HG03460 (cell line): Measurements from ENCODE around the gene CEP128.
A peak's percentile ranks its signal among the peaks of the same experiment; 100 is the strongest.

Source experiments
- ATAC-seq: cut with Tn5 transposase; IDR thresholded peaks from one replicate; pipeline ENCODE4 v1.9.1; 2021; ENCODE audit not compliant: unreplicated experiment

The CEP128 gene

DNA sequence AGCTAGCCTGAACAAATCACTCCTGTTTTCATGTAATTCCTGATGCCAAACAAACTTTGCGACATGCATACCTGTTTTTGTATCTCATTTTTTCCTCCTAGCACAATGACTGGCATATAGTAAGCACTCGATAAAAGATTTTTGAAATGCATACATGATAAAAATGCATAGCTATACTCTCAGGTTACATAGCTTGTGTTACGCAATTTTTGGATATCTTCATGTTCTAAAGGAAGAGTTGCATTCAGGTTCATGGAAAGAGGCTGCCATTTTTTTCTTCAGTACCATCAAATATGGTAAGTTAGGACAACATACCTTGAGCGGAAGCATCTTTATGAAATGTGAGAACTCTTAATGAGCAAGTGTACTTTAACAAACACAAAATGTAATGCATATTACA, 445.4 kb downstream of the CEP128 start:
- no peak for ATAC-seq

DNA sequence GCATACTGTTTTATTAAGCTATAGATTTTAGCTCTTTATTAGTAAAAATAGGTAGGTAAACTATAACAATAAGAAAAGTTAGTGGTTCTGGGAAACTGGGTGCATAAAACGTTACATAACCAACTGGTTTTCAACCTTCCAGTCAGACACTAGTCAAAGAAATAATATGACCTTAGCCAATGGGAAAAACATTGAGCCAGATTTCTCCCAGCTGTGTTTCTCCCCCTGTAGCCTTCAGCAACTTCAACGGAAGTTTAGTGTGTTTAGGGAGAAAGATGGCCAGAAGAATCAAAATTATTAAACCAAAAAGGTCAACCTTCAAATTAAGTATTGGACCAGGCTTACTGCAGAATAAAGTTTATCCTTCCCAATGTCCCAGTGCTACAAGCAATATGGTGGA, 446.8 kb downstream of the CEP128 start:
- no peak for ATAC-seq

DNA sequence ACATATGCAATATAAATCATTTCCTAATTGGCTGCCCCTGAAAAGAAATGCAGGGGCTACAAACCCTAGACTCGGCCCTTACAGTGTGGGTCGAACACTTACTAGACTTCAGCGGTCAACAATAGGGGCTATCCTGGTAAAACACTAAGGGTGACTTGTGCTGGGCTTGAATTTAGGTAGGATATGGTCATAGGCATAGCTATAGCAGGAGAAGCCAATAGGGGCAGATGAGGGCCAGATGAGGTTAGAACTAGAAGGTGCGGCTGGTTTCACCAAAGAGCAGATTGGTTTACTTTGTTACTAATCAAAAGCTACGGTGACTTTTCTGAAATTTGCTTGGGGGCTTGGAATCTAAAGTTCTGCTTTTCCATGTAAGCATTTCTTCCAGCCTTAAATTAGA, 447.9 kb downstream of the CEP128 start:
- no peak for ATAC-seq

DNA sequence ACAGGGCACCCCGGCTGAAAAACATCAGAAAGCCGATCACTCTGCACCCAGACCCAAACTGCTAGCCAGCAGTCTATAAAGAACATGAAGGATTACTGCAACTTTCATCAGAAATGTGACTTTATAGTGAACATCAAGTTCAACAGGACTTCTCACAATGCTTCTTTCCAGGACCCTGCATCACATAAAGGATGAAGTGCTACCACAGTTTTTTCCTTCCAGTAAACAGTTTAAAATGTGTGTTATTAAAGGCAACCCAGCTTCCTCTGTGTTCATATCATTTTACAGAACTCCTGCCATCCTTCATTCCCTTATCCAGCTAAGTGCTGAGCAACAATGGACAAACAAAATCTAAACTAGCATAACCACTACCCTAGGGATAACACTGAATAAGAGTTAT, 449.9 kb downstream of the CEP128 start:
- ATAC-seq: no peak

DNA sequence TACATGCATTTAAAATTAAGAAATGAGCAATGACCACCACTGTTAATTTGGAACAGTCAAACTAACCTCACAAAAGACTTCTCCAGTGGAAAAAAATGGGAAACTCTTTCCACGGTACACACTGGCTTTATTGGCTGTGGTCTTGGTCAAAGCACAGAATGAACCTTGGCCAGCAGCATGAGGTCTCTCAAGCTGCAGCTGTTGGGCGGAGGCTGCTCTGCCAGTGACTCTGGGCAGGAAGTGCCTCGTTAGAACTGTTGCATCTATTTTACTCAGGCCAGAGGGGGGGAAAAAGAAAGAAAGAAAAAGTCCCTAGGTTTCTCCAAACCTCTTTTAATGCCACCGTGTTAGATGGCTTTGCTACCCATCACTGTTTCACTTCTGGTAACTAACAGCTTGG, 450.4 kb downstream of the CEP128 start:
- ATAC-seq: peak; percentile 93

DNA sequence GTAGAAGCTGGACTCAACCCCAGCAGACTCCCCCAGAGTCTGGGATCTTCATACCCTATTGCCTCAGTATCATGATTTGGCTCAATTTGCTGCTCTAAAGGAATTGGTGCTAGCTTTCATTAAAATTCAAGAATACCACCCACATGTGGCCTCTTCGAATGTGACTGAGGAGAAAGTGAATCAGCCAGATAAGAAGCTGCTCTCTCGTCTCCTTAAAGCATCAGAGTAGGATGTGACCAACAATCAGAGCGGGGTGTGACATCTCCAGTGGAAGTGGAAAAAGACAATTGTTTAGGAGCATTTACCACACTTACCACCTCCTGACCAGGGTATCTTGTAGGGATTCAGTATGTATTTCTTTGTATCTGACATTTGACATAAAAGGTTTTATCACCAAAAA, 452.0 kb downstream of the CEP128 start:
- ATAC-seq: no peak

DNA sequence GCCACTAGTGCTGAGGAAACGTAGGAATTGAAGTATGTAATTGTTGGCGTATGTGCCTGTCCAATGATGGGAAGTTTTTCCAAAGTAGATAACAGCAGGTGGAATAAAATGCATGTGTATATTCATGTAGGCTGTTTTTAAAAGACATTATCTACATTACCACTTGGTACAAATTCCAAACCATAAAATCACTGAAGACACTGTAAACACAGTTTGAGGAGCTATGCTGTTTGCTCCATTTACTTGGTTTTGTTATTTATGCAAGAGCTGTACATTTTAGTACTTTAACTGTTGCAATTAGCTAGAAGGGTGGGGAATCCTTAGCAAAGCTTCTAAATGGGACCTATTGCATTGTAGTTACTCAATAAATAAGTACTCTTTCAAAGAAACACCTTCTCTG, 455.8 kb downstream of the CEP128 start:
- ATAC-seq: no peak

DNA sequence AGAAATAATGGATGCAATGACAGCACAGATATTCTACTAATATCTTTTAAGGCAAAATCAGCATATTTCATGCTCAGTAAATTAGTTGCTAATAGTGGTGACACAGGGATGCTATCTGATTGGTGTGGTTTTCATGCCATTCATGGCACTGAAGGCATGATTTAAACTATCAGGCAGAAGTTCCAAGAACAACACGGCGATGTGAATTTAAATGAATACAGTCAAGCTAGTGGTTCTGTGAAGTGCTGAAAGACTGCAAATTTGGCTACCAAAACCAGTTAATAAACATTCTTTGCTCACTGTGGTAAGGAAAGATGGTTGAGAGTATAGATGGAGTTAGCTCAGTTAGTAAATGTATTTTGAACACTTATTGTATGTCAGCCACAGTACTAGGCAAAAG, 458.2 kb downstream of the CEP128 start:
- ATAC-seq: no peak

DNA sequence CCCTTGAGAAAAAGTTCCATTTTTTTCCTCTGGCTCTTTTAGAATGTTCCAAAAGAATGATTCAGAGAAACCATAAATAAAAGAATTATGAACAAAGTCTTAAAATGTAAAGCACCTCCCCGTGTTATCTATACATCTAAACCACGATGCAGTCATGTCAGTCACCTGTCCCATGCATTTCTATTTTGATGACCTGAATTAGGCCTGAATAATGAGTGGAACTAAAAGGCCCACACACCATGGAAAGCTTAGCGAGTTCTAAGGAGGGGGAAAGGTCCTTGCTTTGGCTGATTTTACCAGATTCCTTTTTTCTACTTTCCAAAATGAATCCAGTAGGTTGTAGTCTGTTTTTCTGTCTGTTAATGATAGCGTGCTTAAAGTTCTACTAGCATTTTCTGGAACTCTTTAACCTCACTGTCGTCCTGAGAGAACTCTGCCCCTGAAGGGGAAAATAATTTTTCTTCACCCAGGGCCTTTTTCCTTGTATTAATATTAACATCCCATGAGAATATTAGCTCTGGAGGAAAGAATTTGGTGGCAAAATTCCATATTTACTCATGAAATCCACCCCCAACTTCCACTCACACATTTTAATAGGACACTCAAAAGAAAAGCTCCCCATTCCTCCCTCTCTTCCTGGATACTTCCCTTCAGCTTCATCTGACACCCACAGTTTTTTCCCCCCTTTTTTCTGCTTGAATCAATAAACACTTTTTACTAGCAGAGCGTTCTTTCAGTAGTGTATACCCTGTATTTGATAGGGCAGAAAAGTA, 464.0 kb downstream of the CEP128 start:
- ATAC-seq: no peak

DNA sequence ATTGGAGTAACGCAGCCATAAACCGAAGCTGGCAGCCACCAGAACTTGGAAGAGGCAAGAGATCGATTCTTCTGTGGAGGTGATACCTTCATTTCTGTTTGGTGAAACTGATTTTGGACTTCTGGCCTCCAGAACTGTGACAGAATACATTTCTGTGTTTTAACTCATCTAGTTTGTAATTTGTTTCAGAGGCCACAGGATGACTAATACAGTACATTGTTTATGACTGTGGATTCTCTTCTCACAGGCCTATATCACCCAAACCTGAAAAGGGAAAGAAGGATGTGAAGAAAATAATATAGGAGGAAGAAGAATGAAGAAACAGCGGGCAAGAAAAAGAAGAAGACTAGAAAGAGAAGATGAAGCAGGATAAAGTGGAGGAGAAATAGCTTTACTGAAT, 466.5 kb downstream of the CEP128 start:
- no peak for ATAC-seq

DNA sequence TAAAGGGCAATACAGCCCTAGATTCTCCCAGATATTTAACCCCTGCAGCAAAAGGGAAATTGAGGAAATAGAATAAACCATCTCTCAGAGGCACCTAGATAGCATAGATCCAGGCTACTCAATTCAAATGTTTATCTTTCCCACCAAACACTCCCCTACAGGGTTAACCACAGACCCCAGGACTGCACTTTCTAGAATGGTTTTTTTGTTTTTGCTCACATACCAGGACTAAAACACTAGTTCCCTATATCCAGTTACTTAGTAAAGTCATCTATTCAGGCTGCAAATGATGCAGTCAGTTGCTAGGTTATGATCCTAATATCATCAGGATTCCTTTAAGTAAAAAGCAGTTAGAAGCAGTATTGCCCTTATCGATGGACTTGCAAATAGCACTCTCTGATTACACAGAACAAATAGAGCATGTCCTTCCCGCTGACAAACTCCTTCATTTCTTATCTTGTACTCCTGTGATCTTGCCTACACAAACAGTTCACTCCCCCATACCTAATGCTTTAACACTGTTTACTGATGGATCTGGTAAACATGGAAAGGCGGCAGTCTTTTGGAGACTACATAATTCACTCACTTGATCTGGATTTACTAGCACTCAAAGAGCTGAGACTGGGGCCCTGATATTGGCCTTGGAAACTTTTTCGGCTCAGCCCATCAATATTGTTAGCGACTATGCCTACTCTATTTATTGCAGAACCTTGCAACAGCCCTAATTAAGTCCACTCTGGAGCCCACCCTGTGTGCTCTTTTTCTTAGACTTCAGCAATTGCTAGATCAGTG, 473.0 kb downstream of the CEP128 start:
- no peak for ATAC-seq

DNA sequence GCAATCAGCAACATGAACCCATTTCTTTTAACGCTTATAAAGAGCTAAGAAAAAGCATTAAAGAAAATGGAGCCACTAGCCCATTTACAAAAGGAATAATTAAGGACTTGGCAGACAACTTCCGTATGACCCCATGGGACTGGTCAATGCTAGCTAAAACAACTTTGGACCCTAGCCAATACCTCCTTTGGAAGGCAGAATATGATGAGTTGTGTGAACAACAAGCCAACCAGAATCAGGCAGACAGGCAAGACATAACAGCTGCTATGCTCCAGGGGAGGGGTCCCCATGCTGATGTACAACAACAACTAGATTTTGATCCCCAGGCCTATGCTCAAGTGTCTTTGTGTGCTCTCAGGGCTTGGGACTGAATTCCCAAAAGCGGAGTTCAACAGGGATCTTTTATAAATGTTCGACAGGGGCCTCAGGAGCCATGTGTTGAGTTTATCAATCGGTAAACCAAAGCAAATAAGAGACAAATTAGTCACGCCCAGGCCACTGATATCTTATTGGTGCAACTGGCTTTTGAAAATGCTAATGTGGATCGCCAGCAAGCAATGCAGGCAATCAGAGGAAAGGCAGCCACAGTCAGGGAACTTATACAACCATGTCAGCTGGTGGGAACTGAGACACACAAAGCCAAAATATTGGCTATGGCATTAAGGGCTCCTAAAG, 475.9 kb downstream of the CEP128 start:
- ATAC-seq: no peak

DNA sequence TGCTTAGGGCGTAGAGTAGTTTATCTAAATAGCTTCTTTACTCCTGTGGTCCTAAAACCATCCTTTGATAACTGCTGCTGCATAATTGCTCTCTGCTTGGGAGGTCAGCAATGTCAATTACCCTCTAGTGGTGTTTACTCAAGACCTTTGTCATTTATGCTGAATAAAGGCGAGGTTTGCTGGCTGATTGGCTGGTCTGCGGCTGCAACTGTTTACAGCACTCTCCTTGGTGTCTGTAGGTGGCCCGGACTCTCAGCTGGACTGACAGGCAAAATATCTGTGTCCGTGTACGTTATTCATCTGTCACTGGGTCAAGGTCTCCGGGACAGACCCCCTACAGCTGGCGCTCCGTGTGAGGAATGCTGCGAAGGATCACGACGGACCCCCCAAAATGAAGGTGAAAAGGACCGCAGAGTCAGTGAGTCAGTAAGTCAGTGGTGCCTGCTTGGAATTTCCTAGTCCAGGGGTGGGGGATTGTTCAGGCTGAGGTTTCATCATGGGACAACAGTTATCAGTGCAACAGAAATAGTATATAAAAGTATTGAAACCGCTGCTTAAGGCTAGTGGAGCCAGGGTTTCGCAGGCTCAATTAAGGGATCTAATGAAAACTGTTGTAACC, 476.9 kb downstream of the CEP128 start:
- no peak for ATAC-seq

DNA sequence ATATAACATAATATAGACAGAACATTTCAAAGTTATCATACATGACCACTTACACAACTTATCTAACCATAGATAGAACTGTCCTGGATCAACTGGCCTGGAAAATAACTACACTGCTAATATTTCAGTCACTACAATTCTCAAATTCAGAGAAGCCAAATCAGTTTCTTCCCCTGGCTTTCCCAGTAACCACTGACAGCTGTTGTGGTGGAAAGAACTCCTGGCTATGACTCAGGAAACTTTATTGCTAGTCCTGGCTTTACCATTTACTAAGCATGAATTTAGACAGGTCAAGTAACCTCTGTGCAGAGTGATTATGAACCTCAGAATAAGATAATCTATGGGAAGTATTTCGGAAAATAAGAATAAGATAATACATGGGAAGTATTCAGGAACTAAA, 485.3 kb downstream of the CEP128 start:
- no peak for ATAC-seq

DNA sequence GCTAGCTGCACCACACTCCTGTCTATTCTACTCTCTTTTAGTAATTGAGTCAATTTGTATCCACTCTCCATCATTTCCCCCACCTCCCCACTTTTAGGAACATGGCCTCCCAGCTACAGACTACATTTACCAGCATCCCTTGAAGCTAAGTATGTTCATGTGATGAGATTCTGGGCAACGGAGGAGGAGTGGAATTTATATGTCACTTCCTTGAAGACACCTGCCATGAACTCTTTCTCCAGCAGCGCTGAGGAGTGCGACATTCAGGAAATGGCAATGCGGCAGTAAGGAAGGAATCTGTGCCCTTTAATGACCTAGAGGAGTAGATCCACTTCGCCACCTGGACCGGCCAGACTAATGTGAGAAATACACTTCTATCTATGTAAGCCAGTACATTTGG, 486.5 kb downstream of the CEP128 start:
- no peak for ATAC-seq

DNA sequence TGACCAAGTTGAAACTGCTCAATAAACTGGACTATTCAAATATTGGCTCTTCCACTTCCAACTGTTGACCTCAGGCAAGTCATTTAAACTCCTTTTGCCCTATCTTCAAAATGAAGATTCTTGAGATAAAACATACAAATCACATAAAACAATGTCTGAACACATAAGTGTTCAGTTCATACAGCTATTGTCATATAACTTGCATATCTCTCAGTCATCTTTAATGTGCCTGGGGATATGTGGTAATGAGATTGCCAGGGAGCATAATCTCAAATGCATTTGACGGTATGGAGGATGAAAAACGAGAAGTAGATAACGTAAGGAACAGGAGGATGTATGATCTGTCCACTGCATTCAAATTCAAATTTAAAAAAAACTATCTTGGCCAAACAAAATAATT, 493.3 kb downstream of the CEP128 start:
- ATAC-seq: no peak

DNA sequence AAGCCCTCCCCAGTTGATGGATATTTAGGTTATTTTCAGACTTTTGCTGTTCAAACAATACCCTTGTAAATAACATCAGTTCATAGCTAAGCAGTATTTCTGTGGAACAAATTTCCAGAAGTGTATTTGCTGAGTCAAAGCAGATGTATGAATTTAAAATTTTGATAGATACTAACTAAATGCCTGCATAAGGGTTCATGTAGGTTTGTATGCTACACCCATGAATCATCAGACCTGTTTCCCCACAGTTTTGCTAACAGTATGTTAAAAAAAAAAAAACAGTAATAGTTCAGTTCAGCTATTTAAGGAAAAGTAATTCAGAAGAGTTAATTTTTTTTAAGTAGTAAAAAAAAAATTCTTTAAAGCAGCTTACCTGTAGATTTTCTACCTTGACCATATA, 494.1 kb downstream of the CEP128 start:
- ATAC-seq: no peak
